Breast epithelium (tissue), 4 donors: ENCODE data around the gene UTP11. TPM values are rescaled to one million over a fixed set of nuclear protein-coding genes. Genes with fewer than 3 reads are reported as not detected.
"Not testable (repeated sequence)": the region's sequence is repeated elsewhere in the genome, so short reads cannot be mapped to it uniquely, and the experiment has no call there.

Experiments
- DNase-seq, 2 donors: peaks; one replicate each; pipeline ENCODE4 v3.0.0-alpha.2; 2019; ENCODE audit warnings: low spot score in 2 of 2
- H3K27ac ChIP-seq, 2 donors: fragments of 200-600 bp; sonication (generic) in 1 of 2; one replicate each; pipeline ENCODE4 v1.5.1; 2016 to 2019; ENCODE audit warnings: mild to moderate bottlenecking in 1 of 2
- H3K27me3 ChIP-seq, 2 donors: fragments of 200-600 bp; sonication (generic) in 1 of 2; one replicate each; pipeline versions ENCODE4 v1.5.1 to v1.6.0; 2017 to 2019; ENCODE audit warnings: control low read depth in 1 of 2, mild to moderate bottlenecking in 1 of 2
- H3K36me3 ChIP-seq: fragments of 200-600 bp; one replicate; pipeline ENCODE4 v1.5.1; 2019
- H3K4me1 ChIP-seq, 2 donors: fragments of 200-600 bp; sonication (generic); one replicate each; pipeline ENCODE4 v1.5.1; 2016 to 2019; ENCODE audit warnings: control low read depth in 1 of 2
- H3K4me3 ChIP-seq, 3 donors: fragments of 200-600 bp; sonication (generic); 1 replicate in 2 of 3; 2 replicates in 1 of 3; pipeline ENCODE4 v1.5.1; 2016 to 2019; ENCODE audit warnings: mild to moderate bottlenecking in 3 of 3, moderate library complexity in 2 of 3
- H3K9me3 ChIP-seq, 2 donors: fragments of 200-600 bp; sonication (generic) in 1 of 2; one replicate each; pipeline ENCODE4 v1.5.1; 2016 to 2019; ENCODE audit warnings: control low read depth in 1 of 2
- CTCF ChIP-seq, 3 donors: fragments of 450-650 bp; IDR thresholded peaks; one replicate each; pipeline ENCODE4 v1.5.1; 2016 to 2017; ENCODE audit warnings: antibody characterized with exemption in 3 of 3, mild to moderate bottlenecking in 3 of 3, moderate library complexity in 3 of 3
- POLR2A ChIP-seq: fragments of 450-650 bp; IDR thresholded peaks from one replicate; pipeline ENCODE4 v1.6.1; 2016; ENCODE audit warnings: antibody characterized with exemption, mild to moderate bottlenecking, moderate library complexity
- POLR2AphosphoS5 ChIP-seq, 3 donors: sonication (generic); formaldehyde crosslinking; IDR thresholded peaks; one replicate each; pipeline ENCODE4 v1.6.1; 2017; ENCODE audit warnings: antibody characterized with exemption in 3 of 3
- intact Hi-C: fragments of 100-400 bp; cut with DNase I; formaldehyde crosslinking; loops from one replicate; pipeline ENCODE4 v1.15.1; 2023; ENCODE audit warnings: low total_unique reads
- total RNA-seq, 3 donors: library from RNA; depleted of rRNA; stranded (reverse); fragments of >200 nt; gene quantifications; one replicate each; pipeline ENCODE4 v1.1.0, GENCODE V29; 2016

UTP11 gene
- total RNA-seq, 3 donors from 2014 or later: 22.6 to 29.2 (median 25.6) TPM

- Histone ChIP-seq H3K27ac (no peak overlapping the region), H3K27me3 (no peaks in the 10 kb centered on the region), H3K9me3 (no peaks in the 10 kb centered on the region), H3K36me3 (peaks cover 6% of the 10 kb centered on the region), H3K4me1 (peaks cover 3 to 14% of the 10 kb centered on the region in 2 donors), H3K4me3 (no peak overlapping the region)
- intact Hi-C loops: no loop called here
- DNase-seq: no peak
- TF ChIP-seq CTCF (IDR thresholded peaks at IDR 0.05): no peak
- TF ChIP-seq POLR2A: no peak
- no peak for TF ChIP-seq POLR2AphosphoS5 (IDR thresholded peaks at IDR 0.05)
Measured at GRCh38 chr1:38029081-38029681, 16.6 kb downstream of the UTP11 start.

DNA sequence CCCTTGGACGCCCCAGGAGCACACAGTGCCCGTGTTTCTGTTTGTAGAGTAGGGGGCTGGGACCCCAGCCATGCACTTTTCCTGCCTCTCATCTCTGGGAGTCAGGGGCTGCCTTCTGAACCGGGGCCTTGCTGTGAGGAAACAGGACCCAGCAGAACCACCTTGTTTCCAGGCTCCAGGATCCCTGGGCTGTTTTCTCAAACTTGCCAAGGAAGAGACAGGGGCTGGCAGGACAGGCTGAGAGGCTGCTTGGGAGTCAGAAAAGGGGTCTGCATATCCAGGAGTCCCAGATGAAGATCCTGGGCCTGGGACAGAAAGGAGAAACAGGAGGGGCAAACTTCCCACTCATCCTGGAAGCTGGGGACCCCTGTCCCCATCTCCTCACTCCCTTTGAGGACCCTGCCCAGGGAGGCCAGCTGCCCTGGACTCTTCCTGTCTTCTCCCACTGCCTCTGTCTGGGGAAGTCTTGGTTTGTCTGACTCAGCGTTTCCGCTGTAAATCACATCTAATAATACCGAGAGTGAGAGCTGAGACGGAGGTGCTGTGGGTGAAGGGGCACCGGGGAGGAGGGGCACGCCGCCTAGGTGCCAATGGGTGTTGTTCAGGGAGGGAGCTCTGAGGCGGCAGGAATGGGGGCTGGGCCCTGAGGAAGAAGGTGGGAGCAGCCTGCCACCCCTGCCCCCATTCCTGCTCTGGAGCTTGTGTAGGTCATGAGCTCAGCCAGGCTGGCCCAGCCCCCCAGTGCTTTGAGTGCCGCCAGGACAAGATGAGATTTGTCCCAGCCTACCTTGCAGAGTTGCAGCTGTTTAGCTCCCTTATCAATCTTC is 17.4 kb downstream of the UTP11 start:
- Histone ChIP-seq H3K36me3 (peaks cover 4% of the 10 kb centered on the region), H3K27me3 (no peaks in the 10 kb centered on the region), H3K4me3 (no peak overlapping the region), H3K4me1 (peaks cover 3 to 14% of the 10 kb centered on the region in 2 donors), H3K27ac (peak overlapping the region in 1 of 2 donors; percentile 13), H3K9me3 (no peaks in the 10 kb centered on the region)
- intact Hi-C loops: no loop called here
- TF ChIP-seq POLR2A (no peak), CTCF (IDR thresholded peaks at IDR 0.05) (no peak), POLR2AphosphoS5 (IDR thresholded peaks at IDR 0.05) (no peak)
- DNase-seq: no peak

- DNase-seq: no peak
- H3K4me1 ChIP-seq: peaks cover 3 to 14% of the 10 kb centered on the region in 2 donors
- intact Hi-C loops: no loop called here
- H3K27ac ChIP-seq: peak overlapping the region in 1 of 2 donors; percentile 13
- H3K9me3 ChIP-seq: no peaks in the 10 kb centered on the region
- H3K4me3 ChIP-seq: no peak overlapping the region
- TF ChIP-seq POLR2A: no peak
- no peak for TF ChIP-seq POLR2AphosphoS5 (IDR thresholded peaks at IDR 0.05)
- no peak for TF ChIP-seq CTCF (IDR thresholded peaks at IDR 0.05)
- no peaks in the 10 kb centered on the region for H3K27me3 ChIP-seq
- no peaks in the 10 kb centered on the region for H3K36me3 ChIP-seq
Measured at GRCh38 chr1:38030596-38031512, 18.3 kb downstream of the UTP11 start.

DNA sequence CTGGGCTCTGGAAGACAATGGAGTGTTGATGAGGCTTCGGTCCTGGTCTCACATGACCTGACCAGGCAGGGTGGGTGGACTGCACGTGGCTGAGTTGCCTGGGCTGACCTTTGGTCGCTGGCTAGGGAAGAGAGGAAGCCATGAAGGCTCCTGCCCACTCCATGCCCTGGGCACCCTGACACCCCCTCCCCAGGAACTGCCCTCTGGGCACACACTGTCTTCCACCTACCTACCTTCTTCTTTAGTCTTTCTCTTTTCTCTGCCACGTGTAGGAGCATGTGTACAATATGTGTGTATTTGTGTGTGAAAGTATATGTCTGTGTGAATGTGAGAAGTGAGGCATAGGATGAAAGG is 19.0 kb downstream of the UTP11 start:
- Histone ChIP-seq H3K4me1 (peaks cover 3 to 14% of the 10 kb centered on the region in 2 donors), H3K27me3 (no peaks in the 10 kb centered on the region), H3K4me3 (no peak overlapping the region), H3K36me3 (no peaks in the 10 kb centered on the region), H3K27ac (no peak overlapping the region), H3K9me3 (no peaks in the 10 kb centered on the region)
- DNase-seq: no peak
- intact Hi-C loops: no loop called here
- TF ChIP-seq POLR2A (no peak), POLR2AphosphoS5 (IDR thresholded peaks at IDR 0.05) (no peak), CTCF (IDR thresholded peaks at IDR 0.05) (no peak)

- DNase-seq, intact Hi-C loops, H3K36me3 ChIP-seq, H3K9me3 ChIP-seq, H3K27me3 ChIP-seq, H3K27ac ChIP-seq, H3K4me3 ChIP-seq: not testable (repeated sequence)
- H3K4me1 ChIP-seq: peaks cover 3 to 14% of the 10 kb centered on the region in 2 donors
Measured at GRCh38 chr1:38032992-38033391, 20.5 kb downstream of the UTP11 start.
